ENCODE results near the gene ACAD9.

The ACAD9 gene

DNA sequence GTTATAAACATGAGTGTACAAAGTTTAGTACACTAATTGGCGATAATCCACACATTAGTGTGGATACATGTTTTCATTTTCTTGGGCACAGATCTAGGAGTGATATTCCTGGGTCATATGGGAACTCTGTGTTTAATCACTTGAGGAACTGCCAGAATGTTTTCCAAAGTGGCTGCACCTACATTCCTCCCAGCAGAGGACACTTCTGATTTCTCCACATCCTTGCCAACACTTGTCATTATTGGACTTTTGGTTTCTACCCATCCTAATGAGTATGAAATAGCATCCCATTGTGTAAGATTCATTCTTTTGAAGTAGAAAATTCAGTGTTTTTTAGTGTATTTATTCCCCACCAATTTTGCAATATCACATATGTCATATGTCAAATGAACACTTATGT is 60.8 kb downstream of the ACAD9 start:
- no peak for DNase-seq

DNA sequence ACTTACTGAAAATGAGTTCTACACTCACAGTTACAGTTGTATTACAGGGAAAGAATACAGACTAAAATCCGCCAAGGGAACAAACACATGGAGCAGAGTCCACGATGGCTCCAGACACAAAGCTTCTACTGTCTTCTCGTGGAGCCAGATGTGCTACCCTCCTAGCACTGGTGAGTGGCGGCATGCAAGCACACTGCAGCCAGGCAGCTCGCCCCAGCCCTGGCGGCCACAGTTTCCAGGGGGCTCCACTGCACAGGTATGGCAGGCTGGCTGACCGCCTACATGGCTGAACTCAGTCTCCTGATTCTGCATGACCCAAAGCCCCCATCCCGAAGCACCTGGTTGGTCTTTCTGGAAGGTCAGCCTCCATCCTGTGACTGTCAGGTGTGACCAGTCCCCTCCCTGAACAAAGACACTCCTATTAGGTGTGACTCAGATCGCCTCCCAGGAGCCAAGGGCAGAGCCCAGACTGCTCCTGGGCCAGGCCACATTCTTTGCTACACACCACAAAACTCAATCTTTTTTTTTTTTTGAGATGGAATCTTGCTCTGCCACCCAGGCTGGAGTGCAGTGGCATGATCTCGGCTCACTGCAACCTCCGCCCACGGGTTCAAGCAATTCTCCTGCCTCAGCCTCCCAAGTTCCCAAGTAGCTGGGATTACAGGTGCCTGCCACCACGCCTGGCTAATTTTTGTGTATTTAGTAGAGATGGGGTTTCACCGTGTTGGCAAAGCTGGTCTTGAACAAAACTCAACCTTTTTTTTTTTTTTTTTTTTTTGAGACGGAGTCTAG is 62.9 kb downstream of the ACAD9 start:
- no peak for DNase-seq

DNA sequence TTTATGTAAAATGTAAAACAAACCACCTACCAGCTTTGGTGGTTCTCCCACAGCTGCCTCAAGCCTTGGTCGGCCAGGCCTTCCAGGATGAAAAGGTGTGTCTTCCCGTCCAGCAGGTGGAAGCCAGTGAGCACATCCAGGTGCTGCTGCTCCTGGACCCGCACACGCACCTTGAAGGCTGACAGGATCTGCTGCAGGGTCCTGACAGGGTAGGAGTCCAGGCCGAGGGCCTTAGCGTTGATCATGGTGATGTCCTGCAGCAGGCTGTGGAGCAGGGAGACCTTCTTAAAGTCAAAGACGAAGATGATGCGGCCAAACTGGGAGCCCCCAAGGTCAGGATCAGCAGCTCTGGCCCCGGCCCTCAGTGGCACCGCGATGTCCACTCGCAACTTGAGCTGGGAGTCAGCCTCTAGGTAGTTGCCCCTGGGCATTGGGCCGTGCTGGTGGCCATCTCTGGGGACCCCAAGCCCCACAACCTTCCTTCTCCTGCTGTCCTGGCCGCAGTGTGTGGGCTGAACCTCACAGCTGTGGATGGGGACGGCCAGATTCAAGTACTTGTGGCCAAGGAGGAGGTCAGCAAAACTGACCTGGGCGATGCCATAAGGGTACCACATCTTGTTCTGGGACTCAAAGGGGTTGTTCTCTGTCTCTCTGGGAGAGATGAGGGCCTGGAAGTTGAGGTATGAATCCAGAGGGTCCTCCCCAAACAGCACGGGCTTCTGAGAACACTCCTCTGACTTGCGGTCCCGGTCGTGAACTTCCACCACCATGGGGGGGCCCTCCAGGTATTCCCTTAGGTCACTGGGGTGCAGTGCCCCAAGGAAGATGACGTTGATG is 65.8 kb downstream of the ACAD9 start:
- no peak for DNase-seq

DNA sequence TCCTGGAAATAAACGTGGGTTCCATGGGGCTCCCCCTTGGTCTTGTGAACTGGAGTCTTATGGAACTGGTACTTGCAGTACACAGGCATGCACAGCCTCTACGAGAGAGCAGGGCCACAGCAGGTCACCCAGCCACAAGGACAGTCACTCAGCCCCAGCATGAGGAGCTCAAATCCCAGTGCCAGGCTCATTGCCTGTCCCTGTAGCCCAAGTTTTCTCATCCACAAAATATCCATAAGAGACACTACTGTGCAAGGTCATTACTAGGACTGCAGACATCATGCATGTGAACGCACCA is 66.4 kb downstream of the ACAD9 start:
- no peak for DNase-seq

DNA sequence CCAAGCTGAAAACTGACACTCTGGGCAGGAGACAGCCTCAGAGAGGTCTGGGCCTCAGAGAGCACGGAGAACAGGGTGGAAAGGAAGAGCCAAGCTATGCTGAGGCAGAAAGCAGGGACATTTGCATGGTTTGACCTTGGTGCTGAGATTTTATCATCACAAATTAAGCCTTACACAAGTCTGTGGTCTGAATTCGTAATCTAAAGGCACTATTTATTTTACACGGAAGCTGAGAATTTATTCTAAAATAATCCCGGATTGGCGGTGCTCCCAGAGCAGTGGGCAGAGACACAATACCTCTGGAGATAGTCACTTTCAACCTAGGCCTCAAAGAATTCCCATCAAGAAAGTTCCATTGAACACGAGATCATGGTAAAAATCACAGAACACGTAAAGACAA is 67.0 kb downstream of the ACAD9 start:
- no peak for DNase-seq

DNA sequence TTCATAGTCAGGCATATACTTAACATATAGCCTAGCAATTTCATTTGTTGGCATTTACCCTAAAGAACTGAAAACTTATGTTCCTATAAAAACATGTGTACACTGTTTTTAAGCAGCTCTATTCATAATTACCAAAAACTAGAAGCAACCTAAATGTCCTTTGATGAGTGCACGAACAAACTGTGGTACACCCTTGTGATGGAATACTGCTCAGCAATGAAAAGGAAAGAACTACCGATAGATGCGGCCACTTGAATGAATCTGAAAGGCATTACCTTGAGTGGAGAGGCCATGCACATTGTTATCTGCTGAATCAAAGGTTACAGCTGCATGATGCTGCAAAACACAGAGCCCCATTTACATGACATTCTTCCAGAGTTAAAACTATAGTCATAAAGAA is 69.7 kb downstream of the ACAD9 start:
- no peak for DNase-seq

DNA sequence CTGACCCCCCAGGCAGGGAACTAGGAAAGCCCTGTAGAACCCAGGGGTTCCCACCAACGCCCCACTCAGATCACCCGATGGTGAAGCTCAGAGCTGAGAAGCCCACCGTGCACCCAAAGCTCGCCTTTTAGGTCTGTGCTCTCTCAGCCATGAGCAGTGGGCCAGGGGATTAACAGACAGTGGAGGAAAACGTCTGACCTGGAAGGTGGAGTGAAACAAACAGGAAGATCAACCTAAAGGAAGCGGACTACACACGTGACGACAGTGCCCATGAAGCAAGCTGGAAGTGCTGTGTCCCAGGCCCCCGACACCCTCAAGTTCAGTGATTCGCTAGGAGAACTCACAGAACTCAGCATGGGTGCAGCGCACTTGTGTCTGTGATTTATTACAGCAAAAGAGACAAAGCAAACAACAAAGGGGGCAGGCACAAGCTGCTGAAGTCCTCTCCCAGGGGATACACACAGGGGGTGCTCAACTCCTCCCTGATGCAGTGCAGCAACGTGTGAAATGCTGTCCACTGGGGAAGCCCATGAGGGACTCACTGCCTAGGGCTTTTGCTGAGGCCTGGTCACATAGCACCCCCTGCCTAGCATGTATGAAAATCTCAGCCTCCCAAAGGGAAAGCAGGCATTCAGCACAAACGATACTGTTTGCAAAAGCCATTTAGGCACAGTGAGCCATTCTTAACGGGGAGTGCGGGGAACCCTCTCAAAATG is 71.0 kb downstream of the ACAD9 start:
- DNase-seq, result no peak

DNA sequence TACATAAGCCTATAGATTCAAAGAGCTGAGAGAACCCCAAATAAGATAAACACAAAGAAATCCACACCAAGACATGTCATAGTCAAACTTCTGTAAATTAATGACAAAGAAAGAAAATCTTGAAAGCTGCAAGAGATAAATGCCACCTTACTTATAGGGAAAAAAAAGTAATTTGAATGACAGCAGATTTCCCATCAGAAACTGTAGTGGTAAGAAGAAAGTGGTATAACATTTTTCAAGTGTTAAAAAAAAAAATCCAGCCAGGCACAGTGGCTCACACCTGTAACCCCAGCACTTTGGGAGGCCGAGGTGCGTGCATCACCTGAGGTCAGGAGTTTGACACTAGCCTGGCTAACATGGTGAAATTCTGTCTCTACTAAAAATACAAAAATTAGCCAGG is 77.0 kb downstream of the ACAD9 start:
- no peak for DNase-seq
